HepG2 (cell line): ENCODE measurements around the gene ADGRF4. TPM values are rescaled to one million over a fixed set of nuclear protein-coding genes. Genes with fewer than 3 reads are reported as not detected.

Source experiments
- ATAC-seq: fragments of 200-7000 bp; cut with Tn5 transposase; 3 replicates; pipeline ENCODE4 v1.9.1; 2020; ENCODE audit warnings: mild to moderate bottlenecking, moderate library complexity
- Bru-seq: library from RNA; stranded (reverse); fragments of 400-500 nt; gene quantifications from one replicate; lab custom pipeline; 2021; lab: Mats Ljungman, UMichigan
- BruChase-seq, 2 experiments: library from RNA; stranded (reverse); fragments of 400-500 nt; gene quantifications; one replicate each; lab custom pipeline; 2021; lab: Mats Ljungman, UMichigan
- BruUV-seq: library from RNA; stranded (reverse); fragments of 400-500 nt; replicated peaks from 2 replicates; lab custom pipeline; 2021; lab: Mats Ljungman, UMichigan
- CTCF ChIA-PET: fragments of 300-600 bp; formaldehyde crosslinking; extraction: SDS; loops from one replicate; lab custom pipeline; 2021; ENCODE audit warnings: low total read pairs, inconsistent platforms, low intra/inter-chr PET ratio; lab: Yijun Ruan, JAX
- POLR2A ChIA-PET: fragments of 350-600 bp; sonication (Branson Sonifier 250); formaldehyde crosslinking; loops from one replicate; lab custom pipeline; 2020; ENCODE audit warnings: antibody characterized with exemption, inconsistent platforms; lab: Yijun Ruan, JAX
- DNase-seq: peaks from one replicate; pipeline ENCODE4 v3.0.0-alpha.2; 2015; ENCODE audit warnings: low spot score
- FAIRE-seq: peaks from 3 replicates; lab custom pipeline; 2011; peaks lifted over from hg19 to GRCh38; lab: Jason Lieb, UNC
- H2AFZ ChIP-seq: one replicate; pipeline ENCODE4 v1.6.1; 2011; ENCODE audit warnings: low read length, inconsistent platforms
- H3K27ac ChIP-seq: fragments of 300-600 bp; 3 replicates; pipeline ENCODE4 v1.8.0; 2011; ENCODE audit warnings: mixed run types, mild to moderate bottlenecking, mixed read lengths, low read length, inconsistent platforms; ENCODE audit not compliant: insufficient read depth; ENCODE audit errors: extremely low read length
- H3K27me3 ChIP-seq, 2 experiments: fragments of 200-600 bp in 1 of 2; 2 replicates in 1 of 2; 3 replicates in 1 of 2; pipeline versions ENCODE4 v1.6.0 to v1.8.0; 2011; ENCODE audit warnings: low read length in 2 of 2, mild to moderate bottlenecking in 2 of 2, moderate library complexity in 2 of 2, inconsistent platforms in 1 of 2; ENCODE audit not compliant: insufficient read depth in 2 of 2, control insufficient read depth in 1 of 2
- H3K36me3 ChIP-seq, 2 experiments: fragments of 200-600 bp in 1 of 2; replicated peaks in 1 of 2; 2 replicates in 1 of 2; 3 replicates in 1 of 2; pipeline versions ENCODE4 v1.5.1 to v1.8.0; 2011; ENCODE audit warnings: low read length in 2 of 2, inconsistent platforms in 1 of 2; ENCODE audit not compliant: insufficient read depth in 2 of 2, control insufficient read depth in 1 of 2
- H3K4me1 ChIP-seq: 2 replicates; pipeline ENCODE4 v1.5.1; 2012; ENCODE audit warnings: low read length, inconsistent platforms; ENCODE audit not compliant: insufficient read depth
- H3K4me2 ChIP-seq: 2 replicates; pipeline ENCODE4 v1.6.0; 2011; ENCODE audit warnings: low read depth, low read length, inconsistent platforms
- H3K4me3 ChIP-seq, 3 experiments: fragments of 200-600 bp in 1 of 3; sonication (generic), shearing (Covaris generic) in 1 of 3; replicated peaks in 1 of 3; 2 replicates each; pipeline ENCODE4 v1.5.1; 2011 to 2016; ENCODE audit warnings: low read length in 3 of 3, inconsistent platforms in 2 of 3, low read depth in 2 of 3, mild to moderate bottlenecking in 2 of 3, control low read depth in 1 of 3, mixed read lengths in 1 of 3; ENCODE audit not compliant: insufficient read depth in 1 of 3
- H3K79me2 ChIP-seq: one replicate; pipeline ENCODE4 v1.6.1; 2011; ENCODE audit warnings: low read length, inconsistent platforms; ENCODE audit not compliant: insufficient read depth
- H3K9ac ChIP-seq: 2 replicates; pipeline ENCODE4 v1.6.0; 2011; ENCODE audit warnings: mild to moderate bottlenecking, low read depth, low read length, inconsistent platforms; ENCODE audit not compliant: insufficient read depth
- H3K9me3 ChIP-seq: 2 replicates; pipeline ENCODE4 v1.5.1; 2012; ENCODE audit warnings: mild to moderate bottlenecking, low read length
- H4K20me1 ChIP-seq: 2 replicates; pipeline ENCODE4 v1.6.0; 2011; ENCODE audit warnings: inconsistent platforms, mild to moderate bottlenecking, low read length, moderate library complexity; ENCODE audit not compliant: insufficient read depth
- ARHGAP35 ChIP-seq: sonication (generic); formaldehyde crosslinking; IDR thresholded peaks from 2 replicates; pipeline ENCODE4 v1.9.0; 2022; ENCODE audit warnings: mild to moderate bottlenecking, inconsistent platforms, moderate library complexity, missing genetic modification reagents, borderline replicate concordance
- ARID3A ChIP-seq: IDR thresholded peaks from 2 replicates; pipeline ENCODE4 v1.6.1; 2012; ENCODE audit warnings: low read depth, low read length, improper control_type of control experiment
- JDP2 ChIP-seq: sonication (generic); formaldehyde crosslinking; IDR thresholded peaks from 2 replicates; pipeline ENCODE4 v1.8.1; 2022; ENCODE audit warnings: missing genetic modification reagents, borderline replicate concordance
- NCOA5 ChIP-seq: sonication (generic); formaldehyde crosslinking; IDR thresholded peaks from 2 replicates; pipeline ENCODE4 v1.4.0; 2020; ENCODE audit warnings: missing genetic modification reagents
- THAP11 ChIP-seq: IDR thresholded peaks from 2 replicates; pipeline ENCODE4 v1.6.1; 2016; ENCODE audit warnings: missing biosample characterization, missing genetic modification reagents
- THAP7 ChIP-seq: sonication (generic); formaldehyde crosslinking; IDR thresholded peaks from 2 replicates; pipeline ENCODE4 v1.8.1; 2023; ENCODE audit warnings: mild to moderate bottlenecking, missing genetic modification reagents
- U2AF1 ChIP-seq: fragments of 200-400 bp; formaldehyde crosslinking; optimal IDR thresholded peaks from 2 replicates; pipeline ENCODE3; 2017; ENCODE audit warnings: mild to moderate bottlenecking, low read depth, low read length
- ZBTB14 ChIP-seq: sonication (generic); formaldehyde crosslinking; IDR thresholded peaks from 2 replicates; pipeline ENCODE4 v1.4.0; 2020; ENCODE audit warnings: missing genetic modification reagents
- ZNF253 ChIP-seq: sonication (generic); formaldehyde crosslinking; IDR thresholded peaks from 2 replicates; pipeline ENCODE4 v1.8.0; 2022; ENCODE audit warnings: mild to moderate bottlenecking, missing genetic modification reagents, borderline replicate concordance
- ZNF512B ChIP-seq: sonication (generic); formaldehyde crosslinking; IDR thresholded peaks from 2 replicates; pipeline ENCODE4 v1.5.1; 2020; ENCODE audit warnings: missing genetic modification reagents, mild to moderate bottlenecking, borderline replicate concordance
- WGBS: methylation state at CpG from one replicate; pipeline ENCODE4 v1.1.6; 2017; ENCODE audit warnings: low lambda C conversion rate; 5-methylcytosine and 5-hydroxymethylcytosine counted together
- in situ Hi-C: cut with HindIII; loops from 2 replicates; pipeline ENCODE4 v1.10.0; 2017; ENCODE audit warnings: low pct_unique_long_range_greater_than_20kb; ENCODE audit not compliant: extremely low pct_ligation_motif_present
- intact Hi-C: fragments of 100-400 bp; cut with micrococcal nuclease; formaldehyde crosslinking; loops from one replicate; pipeline ENCODE4 v1.10.0; 2022; ENCODE audit not compliant: unreplicated experiment
- long read RNA-seq, 2 experiments: library from RNA in 1 of 2; library from polyadenylated mRNA in 1 of 2; stranded (forward) in 1 of 2; unstranded in 1 of 2; transcript quantifications; one replicate each; pipeline ENCODE4 v2.0.0, GENCODE V29; 2019 to 2022
- polyA minus RNA-seq, 3 experiments: library from RNA; depleted of rRNA, polyadenylated mRNA; stranded (reverse); fragments of >200 nt; gene quantifications; 2 replicates each; pipeline ENCODE4 v1.2.3, GENCODE V29; 2011; ENCODE audit warnings: low replicate concordance in 1 of 3
- polyA plus RNA-seq, 8 experiments: library from polyadenylated mRNA; depleted of rRNA in 3 of 8; stranded (reverse) in 7 of 8; unstranded in 1 of 8; fragments of >200 nt; fragmentation: Illumina TruSeq in 4 of 8; extraction: Trizol in 4 of 8; gene quantifications; 2 replicates each; pipeline versions ENCODE4 v1.2.1 to v1.2.3, GENCODE V29; 2011 to 2016; ENCODE audit warnings: low read depth in 4 of 8, missing spikeins in 1 of 8, mixed read lengths in 1 of 8; ENCODE audit not compliant: insufficient read depth in 1 of 8
- total RNA-seq, 5 experiments: library from RNA; depleted of rRNA; stranded (reverse); fragments of >200 nt; fragmentation: Illumina TruSeq; extraction: Trizol; gene quantifications; 2 replicates each; pipeline ENCODE4 v1.2.3, GENCODE V29; 2016; ENCODE audit warnings: low read depth in 1 of 5

The ADGRF4 gene
- total RNA-seq (2016; rRNA removed; fragmentation: Illumina TruSeq; extraction: Trizol) (not detected in 2 replicates), polyA plus RNA-seq (2011; rRNA removed) (0.01 TPM in 1 of 2 replicates, not detected in the other), polyA minus RNA-seq (2011; rRNA and poly(A)+ RNA removed; ENCODE audit: low replicate concordance) (0.21 TPM in 1 of 2 replicates, not detected in the other), Bru-seq, nascent RNA (percentile 5 among the genes with signal in this experiment), BruChase-seq, experiment 1, labeled RNA remaining after a 6-hour chase (percentile 12 among the genes with signal in this experiment), BruChase-seq, experiment 2, labeled RNA remaining after a 2-hour chase (percentile 21 among the genes with signal in this experiment)
- total RNA-seq (2016; cell fraction: cytosol; rRNA removed; fragmentation: Illumina TruSeq; extraction: Trizol; ENCODE audit: low read depth) = not detected in 2 replicates
- total RNA-seq (2016; cell fraction: insoluble cytoplasmic fraction; rRNA removed; fragmentation: Illumina TruSeq; extraction: Trizol) = not detected in 2 replicates
- total RNA-seq (2016; cell fraction: membrane; rRNA removed; fragmentation: Illumina TruSeq; extraction: Trizol) = not detected in 2 replicates
- total RNA-seq (2016; cell fraction: nucleus; rRNA removed; fragmentation: Illumina TruSeq; extraction: Trizol) = not detected in 2 replicates
- 0.01 TPM in 2 replicates for polyA plus RNA-seq (2011; cell fraction: cytosol; rRNA removed)
- not detected in 2 replicates for polyA plus RNA-seq (2011; cell fraction: nucleus; rRNA removed)
- polyA plus RNA-seq (2012) = not detected in 2 replicates
- not detected in 2 replicates for polyA plus RNA-seq (2016; cell fraction: cytosol; fragmentation: Illumina TruSeq; extraction: Trizol; ENCODE audit: low read depth)
- polyA plus RNA-seq (2016; cell fraction: insoluble cytoplasmic fraction; fragmentation: Illumina TruSeq; extraction: Trizol; ENCODE audit: low read depth) = not detected in 2 replicates
- not detected in 2 replicates for polyA plus RNA-seq (2016; cell fraction: membrane; fragmentation: Illumina TruSeq; extraction: Trizol; ENCODE audit: low read depth)
- not detected in 2 replicates for polyA plus RNA-seq (2016; cell fraction: nucleus; fragmentation: Illumina TruSeq; extraction: Trizol; ENCODE audit: insufficient read depth, low read depth)
- not detected in 2 replicates for polyA minus RNA-seq (2011; cell fraction: cytosol; rRNA and poly(A)+ RNA removed)
- not detected in 2 replicates for polyA minus RNA-seq (2011; cell fraction: nucleus; rRNA and poly(A)+ RNA removed)
- long read RNA-seq, experiment 1 = 0 reads
- long read RNA-seq, experiment 2 = 0 reads

GRCh38 chr6:47698342-47698787 lies at the start of gene ADGRF4:
Gene ADGRF4, plus strand, starts transcription at chr6:47698580. Its CDS starts 8,666 bp downstream, at chr6:47707246.
- no peak within 1 kb of the TSS for H2AFZ ChIP-seq
- BruUV-seq = no TSS peak
- FAIRE-seq (no peak), ATAC-seq (peak; percentile 80), DNase-seq (no peak)
- intact Hi-C loops (no loop called here), in situ Hi-C loops (no loop called here)
- H3K27ac ChIP-seq = no peak within 1 kb of the TSS
- H3K4me3 ChIP-seq = no peak within 1 kb of the TSS
- H3K9me3 ChIP-seq = no peaks in the 10 kb centered on the region
- H3K4me1 ChIP-seq = no peaks in the 10 kb centered on the region
- ChIA-PET CTCF (no interaction called here), POLR2A (no interaction called here)
- TF ChIP-seq JDP2 (CRISPR knock-in tag) = no peak
- TF ChIP-seq ZNF253 (CRISPR knock-in tag) = no peak
- TF ChIP-seq THAP7 (CRISPR knock-in tag) = no peak
- no peak for TF ChIP-seq THAP11
- no peak for TF ChIP-seq ARID3A
- no peak for TF ChIP-seq ZBTB14 (CRISPR knock-in tag)
- no peak for TF ChIP-seq ARHGAP35 (CRISPR knock-in tag)
- no peak for TF ChIP-seq NCOA5 (CRISPR knock-in tag)
- TF ChIP-seq ZNF512B = no peak
- TF ChIP-seq U2AF1 = no peak
- no peak within 1 kb of the TSS for H3K4me2 ChIP-seq
- no peaks in the 10 kb centered on the region for H3K36me3 ChIP-seq
- H3K79me2 ChIP-seq = no peaks in the 10 kb centered on the region
- H4K20me1 ChIP-seq = no peaks in the 10 kb centered on the region
- H3K9ac ChIP-seq = no peak within 1 kb of the TSS
- H3K27me3 ChIP-seq = no peaks in the 10 kb centered on the region; a peak in 2 of 5 replicates
- WGBS = 0% methylated on average over 5 of the region's 5 CpGs
